ENCODE measurements around the gene SEMA6B.

GRCh38 chr19:4576016-4576933 is 16.8 kb upstream of the SEMA6B start:
- TF ChIP-seq CTCF (IDR thresholded peaks at IDR 0.05; ENCODE audit: insufficient read depth, low read length, poor library complexity, severe bottlenecking) = peak; percentile 70
- TF ChIP-seq EZH2phosphoT487 (conservative IDR thresholded peaks at IDR 0.05; ENCODE audit: low read length) = no peak
